GM23338 (cell line): Measurements from ENCODE around the gene ZNF277. TPM values are rescaled to one million over a fixed set of nuclear protein-coding genes. Genes with fewer than 3 reads are reported as not detected.

Source experiments
- ATAC-seq: fragments of 200-7000 bp; cut with Tn5 transposase; 3 replicates; pipeline ENCODE4 v1.9.1; 2020
- DNase-seq: peaks from one replicate; pipeline ENCODE4 v3.0.0-alpha.2; 2015; ENCODE audit warnings: low spot score
- H2AFZ ChIP-seq: fragments of 200-600 bp; sonication (generic); 2 replicates; pipeline ENCODE4 v1.8.0; 2016; ENCODE audit warnings: antibody characterized with exemption, mild to moderate bottlenecking, moderate library complexity
- H3F3A ChIP-seq: fragments of 200-600 bp; sonication (generic); replicated peaks from 2 replicates; pipeline ENCODE4 v1.8.0; 2017; ENCODE audit warnings: antibody characterized with exemption, mixed run types, low read depth
- H3K27ac ChIP-seq: fragments of 200-600 bp; sonication (generic); 2 replicates; pipeline ENCODE4 v1.6.1; 2016; ENCODE audit warnings: low read depth
- H3K27me3 ChIP-seq: fragments of 200-600 bp; sonication (generic); 2 replicates; pipeline ENCODE4 v1.8.0; 2016; ENCODE audit warnings: mild to moderate bottlenecking, mixed run types, moderate library complexity; ENCODE audit not compliant: insufficient read depth
- H3K36me3 ChIP-seq: fragments of 200-600 bp; sonication (generic); 2 replicates; pipeline ENCODE4 v1.8.0; 2016; ENCODE audit warnings: mild to moderate bottlenecking; ENCODE audit not compliant: insufficient read depth
- H3K4me1 ChIP-seq: fragments of 200-600 bp; sonication (generic); 2 replicates; pipeline ENCODE4 v1.8.0; 2016; ENCODE audit warnings: mild to moderate bottlenecking, moderate library complexity; ENCODE audit not compliant: insufficient read depth
- H3K4me2 ChIP-seq: fragments of 200-600 bp; sonication (generic); 2 replicates; pipeline ENCODE4 v1.7.1; 2017; ENCODE audit warnings: mixed run types
- H3K4me3 ChIP-seq: fragments of 200-600 bp; sonication (generic); 2 replicates; pipeline ENCODE4 v1.6.1; 2016; ENCODE audit warnings: mixed run types
- H3K79me2 ChIP-seq: fragments of 200-600 bp; sonication (generic); replicated peaks from 2 replicates; pipeline ENCODE4 v1.8.0; 2017; ENCODE audit warnings: mild to moderate bottlenecking; ENCODE audit not compliant: insufficient read depth
- H3K9me2 ChIP-seq: fragments of 200-600 bp; sonication (generic); 2 replicates; pipeline ENCODE4 v1.8.0; 2017; ENCODE audit not compliant: insufficient read depth
- H4K20me1 ChIP-seq: fragments of 200-600 bp; sonication (generic); replicated peaks from 2 replicates; pipeline ENCODE4 v1.8.0; 2017; ENCODE audit warnings: mild to moderate bottlenecking; ENCODE audit not compliant: insufficient read depth
- H3K27ac Mint-ChIP-seq: 2 replicates; pipeline ENCODE4 v1.8.0; 2020; ENCODE audit warnings: inconsistent platforms, mild to moderate bottlenecking, moderate library complexity, mixed read lengths
- H3K27me3 Mint-ChIP-seq: 3 replicates; pipeline ENCODE4 v1.8.0; 2022; ENCODE audit warnings: low read depth, mild to moderate bottlenecking, moderate library complexity, mixed read lengths, inconsistent platforms; ENCODE audit not compliant: insufficient read depth, poor library complexity
- H3K36me3 Mint-ChIP-seq: 3 replicates; pipeline ENCODE4 v1.8.0; 2021; ENCODE audit warnings: low read depth, mild to moderate bottlenecking, inconsistent platforms, moderate library complexity, mixed read lengths
- H3K4me1 Mint-ChIP-seq: 3 replicates; pipeline ENCODE4 v1.8.0; 2020; ENCODE audit warnings: mild to moderate bottlenecking, inconsistent platforms, mixed read lengths
- H3K4me3 Mint-ChIP-seq: 3 replicates; pipeline ENCODE4 v1.8.0; 2021; ENCODE audit warnings: moderate library complexity, mild to moderate bottlenecking, inconsistent platforms, mixed read lengths
- H3K9me3 Mint-ChIP-seq: 3 replicates; pipeline ENCODE4 v1.8.0; 2020; ENCODE audit warnings: moderate library complexity, mild to moderate bottlenecking, inconsistent platforms, mixed read lengths
- ETS1 ChIP-seq: IDR thresholded peaks from 2 replicates; pipeline ENCODE4 v1.6.1; 2016; ENCODE audit warnings: antibody characterized with exemption
- EZH2phosphoT487 ChIP-seq: fragments of 200-600 bp; sonication (generic); IDR thresholded peaks from one replicate; pipeline ENCODE4 v1.8.1; 2018; ENCODE audit warnings: antibody characterized with exemption; ENCODE audit not compliant: unreplicated experiment
- POLR2AphosphoS5 ChIP-seq: IDR thresholded peaks from 2 replicates; pipeline ENCODE4 v1.6.1; 2016; ENCODE audit warnings: antibody characterized with exemption, low read depth
- ZNF114 ChIP-seq: fragments of 250-450 bp; sonication (Bioruptor Pico); IDR thresholded peaks from 2 replicates; pipeline ENCODE4 v1.5.0; 2020; ENCODE audit warnings: mild to moderate bottlenecking, moderate library complexity
- polyA plus RNA-seq: library from polyadenylated mRNA; unstranded; fragments of >200 nt; fragmentation: Nextera tagmentation; extraction: Ambion mirVana; gene quantifications from 2 replicates; pipeline ENCODE4 v1.2.1, GENCODE V29; 2016
- total RNA-seq: library from RNA; depleted of rRNA; stranded (reverse); fragments of >200 nt; shearing (Covaris generic); gene quantifications from 2 replicates; pipeline ENCODE4 v1.2.3, GENCODE V29; 2014
- TF ChIP-seq, protein P1 (sequence below), 2 experiments: fragments of 200-600 bp in 1 of 2; sonication (generic) in 1 of 2; conservative IDR thresholded peaks; 2 replicates each; pipeline versions ENCODE4 v1.5.1 to v1.6.1; 2016 to 2017; ENCODE audit warnings: antibody characterized with exemption in 2 of 2, low read depth in 2 of 2, mild to moderate bottlenecking in 2 of 2, moderate library complexity in 1 of 2
- TF ChIP-seq, protein P2 (sequence below): fragments of 250-450 bp; sonication (Bioruptor Pico); IDR thresholded peaks from 2 replicates; pipeline ENCODE4 v1.5.0; 2020; ENCODE audit warnings: mild to moderate bottlenecking, moderate library complexity

The ZNF277 gene
- total and polyA plus RNA-seq, 2 experiments from 2014 or later: 25.4 to 28.9 TPM

DNA sequence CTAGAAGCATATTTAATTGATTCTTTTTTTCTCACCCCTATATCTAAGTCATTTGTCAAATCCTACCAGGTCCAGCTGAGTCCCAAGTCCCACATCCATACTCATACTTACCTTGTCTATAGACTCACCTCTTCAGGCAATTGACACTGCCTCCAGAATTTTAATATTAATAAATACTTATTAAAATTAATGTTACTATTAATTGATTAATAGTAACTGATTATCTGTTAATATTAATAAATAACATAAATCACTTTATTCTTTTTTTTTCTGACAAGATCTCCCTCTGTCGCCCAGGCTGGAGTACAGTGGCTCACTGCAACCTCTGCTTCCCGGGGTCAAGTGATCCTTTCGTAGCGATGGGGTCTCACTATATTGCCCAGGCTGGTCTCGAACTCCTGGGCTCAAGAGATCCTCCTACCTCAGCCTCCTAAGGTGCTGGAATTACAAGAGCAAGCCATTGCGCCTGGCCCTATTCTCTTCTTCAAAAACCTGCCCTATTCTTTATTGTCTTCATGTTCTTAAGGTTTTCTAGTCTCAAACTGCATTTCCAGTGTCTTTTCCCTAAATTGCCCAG is 94.4 kb downstream of the ZNF277 start:
- Mint-ChIP-seq H3K27me3 (peaks cover 1% of the 10 kb centered on the region), H3K4me1 (peaks cover 17% of the 10 kb centered on the region), H3K36me3 (peaks cover 3% of the 10 kb centered on the region; the same call in 1 of the 3 replicates), H3K4me3 (no peak overlapping the region), H3K9me3 (no peaks in the 10 kb centered on the region), H3K27ac (no peak overlapping the region)
- Histone ChIP-seq H4K20me1 (no peaks in the 10 kb centered on the region), H3K4me3 (no peak overlapping the region), H3F3A (no peaks in the 10 kb centered on the region), H3K27me3 (no peaks in the 10 kb centered on the region), H3K4me1 (peaks cover 5% of the 10 kb centered on the region; the same call in 1 of the 2 replicates), H3K4me2 (no peak overlapping the region), H3K27ac (no peak overlapping the region), H2AFZ (no peak overlapping the region), H3K79me2 (no peaks in the 10 kb centered on the region), H3K36me3 (no peaks in the 10 kb centered on the region), H3K9me2 (no peaks in the 10 kb centered on the region)
- no peak for DNase-seq
- ATAC-seq: no peak
- TF ChIP-seq EZH2phosphoT487: no peak

DNA sequence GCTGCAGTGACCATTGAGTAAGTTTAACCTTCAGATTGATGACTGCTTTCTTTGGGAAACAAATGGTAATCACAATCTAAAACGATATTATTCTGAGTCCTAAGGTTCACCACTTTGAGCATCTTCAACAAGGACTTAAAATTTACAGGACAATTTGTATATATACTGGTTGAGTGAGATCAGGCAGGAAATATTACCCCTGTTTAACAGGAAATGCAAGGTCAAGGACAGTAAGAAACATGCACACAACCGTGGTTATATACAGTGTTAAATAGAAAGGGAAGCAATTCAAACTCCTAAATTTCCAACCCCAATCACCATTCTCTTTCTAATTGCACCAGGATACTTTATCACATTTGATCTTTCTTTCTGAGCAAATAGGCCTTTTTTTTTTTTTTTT is 96.1 kb downstream of the ZNF277 start:
- H3K9me3 Mint-ChIP-seq: no peaks in the 10 kb centered on the region
- H3K36me3 Mint-ChIP-seq: peaks cover 3% of the 10 kb centered on the region; the same call in 1 of the 3 replicates
- DNase-seq (no peak), ATAC-seq (no peak)
- no peak overlapping the region for H3K4me3 Mint-ChIP-seq
- H3K27me3 Mint-ChIP-seq: peaks cover 1% of the 10 kb centered on the region
- Histone ChIP-seq H3K79me2 (no peaks in the 10 kb centered on the region), H3K27me3 (no peaks in the 10 kb centered on the region), H3F3A (no peaks in the 10 kb centered on the region), H3K4me3 (no peak overlapping the region), H4K20me1 (no peaks in the 10 kb centered on the region), H3K4me1 (0 out of 2 replicates have a peak, but pooled peaks cover 5% of the 10 kb centered on the region), H3K36me3 (no peaks in the 10 kb centered on the region), H3K27ac (no peak overlapping the region; the same call in 1 of the 2 replicates), H3K4me2 (no peak overlapping the region), H3K9me2 (no peaks in the 10 kb centered on the region), H2AFZ (no peak overlapping the region)
- 0 out of 2 replicates have a peak overlapping the region, but pooled peaks have one; percentile 14 for H3K27ac Mint-ChIP-seq
- TF ChIP-seq EZH2phosphoT487: no peak
- TF ChIP-seq, protein P1, sequence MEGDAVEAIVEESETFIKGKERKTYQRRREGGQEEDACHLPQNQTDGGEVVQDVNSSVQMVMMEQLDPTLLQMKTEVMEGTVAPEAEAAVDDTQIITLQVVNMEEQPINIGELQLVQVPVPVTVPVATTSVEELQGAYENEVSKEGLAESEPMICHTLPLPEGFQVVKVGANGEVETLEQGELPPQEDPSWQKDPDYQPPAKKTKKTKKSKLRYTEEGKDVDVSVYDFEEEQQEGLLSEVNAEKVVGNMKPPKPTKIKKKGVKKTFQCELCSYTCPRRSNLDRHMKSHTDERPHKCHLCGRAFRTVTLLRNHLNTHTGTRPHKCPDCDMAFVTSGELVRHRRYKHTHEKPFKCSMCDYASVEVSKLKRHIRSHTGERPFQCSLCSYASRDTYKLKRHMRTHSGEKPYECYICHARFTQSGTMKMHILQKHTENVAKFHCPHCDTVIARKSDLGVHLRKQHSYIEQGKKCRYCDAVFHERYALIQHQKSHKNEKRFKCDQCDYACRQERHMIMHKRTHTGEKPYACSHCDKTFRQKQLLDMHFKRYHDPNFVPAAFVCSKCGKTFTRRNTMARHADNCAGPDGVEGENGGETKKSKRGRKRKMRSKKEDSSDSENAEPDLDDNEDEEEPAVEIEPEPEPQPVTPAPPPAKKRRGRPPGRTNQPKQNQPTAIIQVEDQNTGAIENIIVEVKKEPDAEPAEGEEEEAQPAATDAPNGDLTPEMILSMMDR (conservative IDR thresholded peaks at IDR 0.05; ENCODE audit: low read depth in 2 of 2): no peak
- peaks cover 15% of the 10 kb centered on the region for H3K4me1 Mint-ChIP-seq

DNA sequence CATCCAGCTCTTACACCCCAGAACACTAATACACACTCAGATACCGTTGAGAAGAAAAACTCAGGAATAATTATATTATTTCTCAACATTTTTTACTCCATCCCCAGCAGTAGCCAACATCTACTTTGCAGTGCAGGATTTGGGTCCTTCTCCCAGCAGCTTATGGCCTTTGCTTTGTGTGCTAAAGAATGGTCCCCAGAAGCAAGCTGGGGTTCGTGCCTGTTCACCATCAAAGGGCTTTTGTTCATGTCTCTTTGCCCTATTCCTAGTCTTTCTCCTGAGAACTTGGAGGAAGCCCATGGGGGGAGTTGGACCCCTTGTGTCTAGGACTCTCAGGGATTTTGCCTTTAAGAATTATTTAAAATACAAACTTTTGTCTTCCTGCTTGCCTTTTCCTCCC is 100.4 kb downstream of the ZNF277 start:
- H3K27ac ChIP-seq: no peak overlapping the region
- H3K4me3 Mint-ChIP-seq: no peak overlapping the region
- H2AFZ ChIP-seq: no peak overlapping the region
- no peaks in the 10 kb centered on the region for H4K20me1 ChIP-seq
- peaks cover 1% of the 10 kb centered on the region for H3K27me3 Mint-ChIP-seq
- DNase-seq (no peak), ATAC-seq (no peak)
- peaks cover 12% of the 10 kb centered on the region; the same call in 1 of the 2 replicates for H3K36me3 ChIP-seq
- peaks cover 12% of the 10 kb centered on the region for H3K4me1 Mint-ChIP-seq
- no peak overlapping the region for H3K4me2 ChIP-seq
- no peaks in the 10 kb centered on the region for H3K79me2 ChIP-seq
- no peaks in the 10 kb centered on the region for H3K27me3 ChIP-seq
- H3K36me3 Mint-ChIP-seq: peaks cover 30% of the 10 kb centered on the region
- no peaks in the 10 kb centered on the region for H3F3A ChIP-seq
- H3K4me3 ChIP-seq: no peak overlapping the region
- H3K27ac Mint-ChIP-seq: no peak overlapping the region
- H3K9me3 Mint-ChIP-seq: peaks cover 22% of the 10 kb centered on the region; the same call in 2 of the 3 replicates
- H3K9me2 ChIP-seq: no peaks in the 10 kb centered on the region
- 0 out of 2 replicates have a peak, but pooled peaks cover 5% of the 10 kb centered on the region for H3K4me1 ChIP-seq
- TF ChIP-seq EZH2phosphoT487: no peak
- TF ChIP-seq POLR2AphosphoS5: no peak
- TF ChIP-seq ZNF114 (CRISPR knock-in tag): no peak
- no peak for TF ChIP-seq ETS1
- TF ChIP-seq, protein P2, sequence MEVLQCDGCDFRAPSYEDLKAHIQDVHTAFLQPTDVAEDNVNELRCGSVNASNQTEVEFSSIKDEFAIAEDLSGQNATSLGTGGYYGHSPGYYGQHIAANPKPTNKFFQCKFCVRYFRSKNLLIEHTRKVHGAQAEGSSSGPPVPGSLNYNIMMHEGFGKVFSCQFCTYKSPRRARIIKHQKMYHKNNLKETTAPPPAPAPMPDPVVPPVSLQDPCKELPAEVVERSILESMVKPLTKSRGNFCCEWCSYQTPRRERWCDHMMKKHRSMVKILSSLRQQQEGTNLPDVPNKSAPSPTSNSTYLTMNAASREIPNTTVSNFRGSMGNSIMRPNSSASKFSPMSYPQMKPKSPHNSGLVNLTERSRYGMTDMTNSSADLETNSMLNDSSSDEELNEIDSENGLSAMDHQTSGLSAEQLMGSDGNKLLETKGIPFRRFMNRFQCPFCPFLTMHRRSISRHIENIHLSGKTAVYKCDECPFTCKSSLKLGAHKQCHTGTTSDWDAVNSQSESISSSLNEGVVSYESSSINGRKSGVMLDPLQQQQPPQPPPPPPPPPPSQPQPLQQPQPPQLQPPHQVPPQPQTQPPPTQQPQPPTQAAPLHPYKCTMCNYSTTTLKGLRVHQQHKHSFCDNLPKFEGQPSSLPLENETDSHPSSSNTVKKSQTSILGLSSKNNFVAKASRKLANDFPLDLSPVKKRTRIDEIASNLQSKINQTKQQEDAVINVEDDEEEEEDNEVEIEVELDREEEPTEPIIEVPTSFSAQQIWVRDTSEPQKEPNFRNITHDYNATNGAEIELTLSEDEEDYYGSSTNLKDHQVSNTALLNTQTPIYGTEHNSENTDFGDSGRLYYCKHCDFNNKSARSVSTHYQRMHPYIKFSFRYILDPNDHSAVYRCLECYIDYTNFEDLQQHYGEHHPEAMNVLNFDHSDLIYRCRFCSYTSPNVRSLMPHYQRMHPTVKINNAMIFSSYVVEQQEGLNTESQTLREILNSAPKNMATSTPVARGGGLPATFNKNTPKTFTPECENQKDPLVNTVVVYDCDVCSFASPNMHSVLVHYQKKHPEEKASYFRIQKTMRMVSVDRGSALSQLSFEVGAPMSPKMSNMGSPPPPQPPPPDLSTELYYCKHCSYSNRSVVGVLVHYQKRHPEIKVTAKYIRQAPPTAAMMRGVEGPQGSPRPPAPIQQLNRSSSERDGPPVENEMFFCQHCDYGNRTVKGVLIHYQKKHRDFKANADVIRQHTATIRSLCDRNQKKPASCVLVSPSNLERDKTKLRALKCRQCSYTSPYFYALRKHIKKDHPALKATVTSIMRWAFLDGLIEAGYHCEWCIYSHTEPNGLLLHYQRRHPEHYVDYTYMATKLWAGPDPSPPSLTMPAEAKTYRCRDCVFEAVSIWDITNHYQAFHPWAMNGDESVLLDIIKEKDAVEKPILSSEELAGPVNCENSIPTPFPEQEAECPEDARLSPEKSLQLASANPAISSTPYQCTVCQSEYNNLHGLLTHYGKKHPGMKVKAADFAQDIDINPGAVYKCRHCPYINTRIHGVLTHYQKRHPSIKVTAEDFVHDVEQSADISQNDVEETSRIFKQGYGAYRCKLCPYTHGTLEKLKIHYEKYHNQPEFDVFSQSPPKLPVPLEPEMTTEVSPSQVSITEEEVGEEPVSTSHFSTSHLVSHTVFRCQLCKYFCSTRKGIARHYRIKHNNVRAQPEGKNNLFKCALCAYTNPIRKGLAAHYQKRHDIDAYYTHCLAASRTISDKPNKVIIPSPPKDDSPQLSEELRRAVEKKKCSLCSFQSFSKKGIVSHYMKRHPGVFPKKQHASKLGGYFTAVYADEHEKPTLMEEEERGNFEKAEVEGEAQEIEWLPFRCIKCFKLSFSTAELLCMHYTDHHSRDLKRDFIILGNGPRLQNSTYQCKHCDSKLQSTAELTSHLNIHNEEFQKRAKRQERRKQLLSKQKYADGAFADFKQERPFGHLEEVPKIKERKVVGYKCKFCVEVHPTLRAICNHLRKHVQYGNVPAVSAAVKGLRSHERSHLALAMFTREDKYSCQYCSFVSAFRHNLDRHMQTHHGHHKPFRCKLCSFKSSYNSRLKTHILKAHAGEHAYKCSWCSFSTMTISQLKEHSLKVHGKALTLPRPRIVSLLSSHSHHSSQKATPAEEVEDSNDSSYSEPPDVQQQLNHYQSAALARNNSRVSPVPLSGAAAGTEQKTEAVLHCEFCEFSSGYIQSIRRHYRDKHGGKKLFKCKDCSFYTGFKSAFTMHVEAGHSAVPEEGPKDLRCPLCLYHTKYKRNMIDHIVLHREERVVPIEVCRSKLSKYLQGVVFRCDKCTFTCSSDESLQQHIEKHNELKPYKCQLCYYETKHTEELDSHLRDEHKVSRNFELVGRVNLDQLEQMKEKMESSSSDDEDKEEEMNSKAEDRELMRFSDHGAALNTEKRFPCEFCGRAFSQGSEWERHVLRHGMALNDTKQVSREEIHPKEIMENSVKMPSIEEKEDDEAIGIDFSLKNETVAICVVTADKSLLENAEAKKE (CRISPR knock-in tag): no peak
